ENCODE measurements around the gene INVS. TPM values are rescaled to one million over a fixed set of nuclear protein-coding genes. Genes with fewer than 3 reads are reported as not detected.

Gene INVS
- total RNA-seq, 1 donor from 2014 or later, result 27.6 TPM

GRCh38 chr9:100294341-100294740 lies 195.3 kb downstream of the INVS start:
- peaks cover 51% of the 10 kb centered on the region for H3K36me3 Mint-ChIP-seq

GRCh38 chr9:100294806-100295205 lies 195.8 kb downstream of the INVS start:
- Mint-ChIP-seq H3K36me3 (peaks cover 46% of the 10 kb centered on the region), H3K9me3 (peaks cover 6% of the 10 kb centered on the region), H3K4me1 (no peaks in the 10 kb centered on the region), H3K27ac (no peak overlapping the region), H3K27me3 (ENCODE audit: low read depth) (no peaks in the 10 kb centered on the region), H3K4me3 (no peak overlapping the region)
- no peak for TF ChIP-seq CTCF (IDR thresholded peaks at IDR 0.05; ENCODE audit: unreplicated experiment)
- DNase-seq (ENCODE audit: low spot score in 2 of 2, unreplicated experiment in 2 of 2), result no peak

More at GRCh38 chr9:100294341-100294740, 195.3 kb downstream of the INVS start:
- no peak for TF ChIP-seq CTCF (IDR thresholded peaks at IDR 0.05; ENCODE audit: unreplicated experiment)
- Mint-ChIP-seq H3K4me3 (no peak overlapping the region), H3K4me1 (no peaks in the 10 kb centered on the region), H3K9me3 (peaks cover 11% of the 10 kb centered on the region), H3K27ac (no peak overlapping the region), H3K27me3 (ENCODE audit: low read depth) (no peaks in the 10 kb centered on the region)
- no peak for DNase-seq (ENCODE audit: low spot score in 2 of 2, unreplicated experiment in 2 of 2)

- Mint-ChIP-seq H3K36me3 (peaks cover 42% of the 10 kb centered on the region), H3K27ac (no peak overlapping the region), H3K27me3 (ENCODE audit: low read depth) (no peaks in the 10 kb centered on the region), H3K9me3 (peaks cover 3% of the 10 kb centered on the region), H3K4me3 (no peak overlapping the region), H3K4me1 (no peaks in the 10 kb centered on the region)
- DNase-seq (ENCODE audit: low spot score in 2 of 2, unreplicated experiment in 2 of 2), result no peak
- TF ChIP-seq CTCF (IDR thresholded peaks at IDR 0.05; ENCODE audit: unreplicated experiment), result no peak
These were observed 196.2 kb downstream of the INVS start for GRCh38 chr9:100295240-100295639.

GRCh38 chr9:100296407-100296806 lies 197.4 kb downstream of the INVS start:
- H3K27ac Mint-ChIP-seq, result no peak overlapping the region
- H3K27me3 Mint-ChIP-seq (ENCODE audit: low read depth), result no peaks in the 10 kb centered on the region
- no peak for DNase-seq (ENCODE audit: low spot score in 2 of 2, unreplicated experiment in 2 of 2)
- H3K36me3 Mint-ChIP-seq, result peaks cover 46% of the 10 kb centered on the region
- no peaks in the 10 kb centered on the region for H3K4me1 Mint-ChIP-seq
- peaks cover 1% of the 10 kb centered on the region for H3K9me3 Mint-ChIP-seq
- H3K4me3 Mint-ChIP-seq, result no peak overlapping the region
- no peak for TF ChIP-seq CTCF (IDR thresholded peaks at IDR 0.05; ENCODE audit: unreplicated experiment)

GRCh38 chr9:100298378-100298777 lies 199.3 kb downstream of the INVS start:
- no peak overlapping the region for H3K4me3 Mint-ChIP-seq
- peaks cover 41% of the 10 kb centered on the region for H3K36me3 Mint-ChIP-seq
- TF ChIP-seq CTCF (IDR thresholded peaks at IDR 0.05; ENCODE audit: unreplicated experiment), result no peak
- no peaks in the 10 kb centered on the region for H3K9me3 Mint-ChIP-seq
- no peaks in the 10 kb centered on the region for H3K27me3 Mint-ChIP-seq (ENCODE audit: low read depth)
- H3K27ac Mint-ChIP-seq, result no peak overlapping the region
- DNase-seq (ENCODE audit: low spot score in 2 of 2, unreplicated experiment in 2 of 2), result no peak
- H3K4me1 Mint-ChIP-seq, result no peaks in the 10 kb centered on the region

- no peak overlapping the region for H3K4me3 Mint-ChIP-seq
- no peaks in the 10 kb centered on the region for H3K27me3 Mint-ChIP-seq (ENCODE audit: low read depth)
- DNase-seq (ENCODE audit: low spot score in 2 of 2, unreplicated experiment in 2 of 2), result no peak
- peaks cover 2% of the 10 kb centered on the region for H3K4me1 Mint-ChIP-seq
- peaks cover 67% of the 10 kb centered on the region for H3K36me3 Mint-ChIP-seq
- H3K27ac Mint-ChIP-seq, result peak overlapping the region; percentile 32
- peaks cover 13% of the 10 kb centered on the region for H3K9me3 Mint-ChIP-seq
- no peak for TF ChIP-seq CTCF (IDR thresholded peaks at IDR 0.05; ENCODE audit: unreplicated experiment)
These were observed 204.7 kb downstream of the INVS start for GRCh38 chr9:100303747-100304146.

Data from mesothelial cell of epicardium (in vitro differentiated cells).